Adipocyte (in vitro differentiated cells): ENCODE data around the gene SYNPO2L.
A peak's percentile ranks its signal among the peaks of the same experiment; 100 is the strongest.
"Not testable (repeated sequence)": the region's sequence is repeated elsewhere in the genome, so short reads cannot be mapped to it uniquely, and the experiment has no call there.

Experiments used
- DNase-seq: peaks from one replicate; pipeline ENCODE4 v3.0.0-alpha.2; 2015; ENCODE audit warnings: low read depth
- H3K27me3 ChIP-seq: replicated peaks from 2 replicates; pipeline ENCODE4 v1.7.0; 2013; ENCODE audit warnings: mild to moderate bottlenecking, low read length, moderate library complexity; ENCODE audit not compliant: control insufficient read depth, insufficient read depth
- H3K36me3 ChIP-seq: 2 replicates; pipeline ENCODE4 v1.7.0; 2013; ENCODE audit warnings: low read length, mild to moderate bottlenecking, moderate library complexity; ENCODE audit not compliant: control insufficient read depth, insufficient read depth, severe bottlenecking
- H3K4me1 ChIP-seq: 2 replicates; pipeline ENCODE4 v1.7.0; 2013; ENCODE audit warnings: mild to moderate bottlenecking, low read length, moderate library complexity; ENCODE audit not compliant: control insufficient read depth, insufficient read depth
- H3K4me3 ChIP-seq: 2 replicates; pipeline ENCODE4 v1.7.0; 2013; ENCODE audit warnings: mild to moderate bottlenecking, low read length, moderate library complexity
- H3K9ac ChIP-seq: 2 replicates; pipeline ENCODE4 v1.7.0; 2013; ENCODE audit warnings: mild to moderate bottlenecking, low read length, moderate library complexity
- H3K9me3 ChIP-seq: 2 replicates; pipeline ENCODE4 v1.7.0; 2013; ENCODE audit warnings: mild to moderate bottlenecking, low read length, moderate library complexity; ENCODE audit not compliant: control insufficient read depth

SYNPO2L gene

GRCh38 chr10:73629165-73629564 lies 26.7 kb downstream of the SYNPO2L start:
- DNase-seq: no peak
- no peaks in the 10 kb centered on the region for H3K36me3 ChIP-seq
- H3K4me1 ChIP-seq: peaks cover 11% of the 10 kb centered on the region
- H3K9me3 ChIP-seq: no peaks in the 10 kb centered on the region
- no peak overlapping the region for H3K4me3 ChIP-seq
- H3K9ac ChIP-seq: no peak overlapping the region
- peaks cover 3% of the 10 kb centered on the region for H3K27me3 ChIP-seq

DNA sequence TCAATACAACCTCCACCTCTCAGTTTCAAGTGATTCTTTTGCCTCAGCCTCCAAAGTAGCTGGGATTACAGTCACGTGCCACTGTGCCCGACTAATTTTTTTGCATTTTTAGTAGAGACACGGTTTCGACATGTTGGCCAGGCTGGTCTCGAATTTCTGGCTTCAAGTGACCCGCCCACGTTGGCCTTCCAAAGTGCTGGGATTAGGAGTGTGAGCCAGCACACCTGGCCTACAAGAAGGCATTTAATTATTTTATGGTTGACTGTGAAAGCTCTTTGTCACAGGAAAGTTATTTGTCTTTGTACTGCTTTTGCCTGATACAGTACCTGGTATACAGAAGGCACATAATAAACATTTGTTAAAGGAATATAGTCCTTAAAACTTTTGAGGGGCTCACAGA lies 27.4 kb downstream of the SYNPO2L start:
- DNase-seq: no peak
- Histone ChIP-seq H3K9ac (no peak overlapping the region), H3K9me3 (no peaks in the 10 kb centered on the region), H3K27me3 (no peaks in the 10 kb centered on the region), H3K36me3 (no peaks in the 10 kb centered on the region), H3K4me1 (peaks cover 11% of the 10 kb centered on the region), H3K4me3 (no peak overlapping the region)

DNA sequence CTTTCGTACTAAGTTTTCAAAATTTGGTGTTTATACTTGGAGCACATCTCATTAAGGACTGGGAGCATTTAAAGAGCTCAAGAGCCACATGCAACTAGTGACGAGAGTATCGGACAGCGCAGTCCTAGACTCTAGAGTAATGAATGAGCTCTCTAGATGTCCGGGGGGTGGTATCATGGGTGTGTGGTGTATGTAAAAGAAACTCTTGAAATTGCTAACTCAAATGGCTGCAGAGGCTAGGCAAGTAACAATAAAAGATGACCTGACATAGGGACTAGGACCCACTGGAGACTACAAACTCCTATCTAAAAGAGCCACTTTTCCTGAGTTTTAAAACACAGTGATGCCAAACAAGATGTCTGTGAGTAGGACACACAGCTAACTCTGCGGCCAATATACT lies 28.5 kb downstream of the SYNPO2L start:
- Histone ChIP-seq H3K4me1 (peaks cover 11% of the 10 kb centered on the region), H3K9me3 (no peaks in the 10 kb centered on the region), H3K9ac (no peak overlapping the region), H3K27me3 (no peaks in the 10 kb centered on the region), H3K36me3 (no peaks in the 10 kb centered on the region), H3K4me3 (no peak overlapping the region)
- DNase-seq: no peak

- no peaks in the 10 kb centered on the region for H3K36me3 ChIP-seq
- H3K4me1 ChIP-seq: peaks cover 11% of the 10 kb centered on the region
- DNase-seq: peak; percentile 100
- H3K27me3 ChIP-seq: no peaks in the 10 kb centered on the region
- no peaks in the 10 kb centered on the region for H3K9me3 ChIP-seq
- peak overlapping the region; percentile 89 for H3K9ac ChIP-seq
- peak overlapping the region; percentile 97 for H3K4me3 ChIP-seq
These were observed 29.7 kb downstream of the SYNPO2L start for GRCh38 chr10:73625884-73626752.

GRCh38 chr10:73625004-73625883 lies 30.6 kb downstream of the SYNPO2L start:
- Histone ChIP-seq H3K27me3 (no peaks in the 10 kb centered on the region), H3K9me3 (no peaks in the 10 kb centered on the region), H3K9ac (peak overlapping the region; percentile 89), H3K4me3 (peak overlapping the region; percentile 97), H3K4me1 (peaks cover 11% of the 10 kb centered on the region), H3K36me3 (no peaks in the 10 kb centered on the region)
- DNase-seq: peak; percentile 67

DNA sequence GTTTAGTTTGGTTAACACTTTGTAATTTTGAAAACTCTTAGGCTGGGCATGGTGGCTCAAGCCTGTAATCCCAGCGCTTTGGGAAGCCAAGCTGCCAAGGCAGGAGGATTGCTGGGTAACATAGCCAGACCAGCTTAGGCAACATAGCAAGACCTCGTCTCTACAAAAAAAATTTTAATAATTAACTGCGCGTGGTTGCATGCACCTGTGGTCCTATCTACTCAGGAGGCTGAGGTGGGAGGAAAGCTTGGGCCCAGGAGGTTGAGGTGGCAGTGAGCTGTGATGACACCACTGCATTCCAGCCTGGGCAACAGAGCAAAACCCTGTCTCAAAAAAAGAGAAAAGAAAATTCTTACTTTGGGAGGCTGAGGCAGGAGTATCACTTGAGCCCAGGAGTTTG lies 32.8 kb downstream of the SYNPO2L start:
- Histone ChIP-seq H3K9me3 (no peaks in the 10 kb centered on the region), H3K4me3 (no peak overlapping the region)
- no peak for DNase-seq

GRCh38 chr10:73620974-73621373 lies 34.9 kb downstream of the SYNPO2L start:
- not testable (repeated sequence) for H3K4me1 ChIP-seq, H3K9me3 ChIP-seq, H3K27me3 ChIP-seq, H3K36me3 ChIP-seq, H3K9ac ChIP-seq, H3K4me3 ChIP-seq, DNase-seq

More for the DNA sequence above, 32.8 kb downstream of the SYNPO2L start:
- Histone ChIP-seq H3K36me3 (no peaks in the 10 kb centered on the region), H3K27me3 (no peaks in the 10 kb centered on the region), H3K9ac (no peak overlapping the region), H3K4me1 (peaks cover 11% of the 10 kb centered on the region)

DNA sequence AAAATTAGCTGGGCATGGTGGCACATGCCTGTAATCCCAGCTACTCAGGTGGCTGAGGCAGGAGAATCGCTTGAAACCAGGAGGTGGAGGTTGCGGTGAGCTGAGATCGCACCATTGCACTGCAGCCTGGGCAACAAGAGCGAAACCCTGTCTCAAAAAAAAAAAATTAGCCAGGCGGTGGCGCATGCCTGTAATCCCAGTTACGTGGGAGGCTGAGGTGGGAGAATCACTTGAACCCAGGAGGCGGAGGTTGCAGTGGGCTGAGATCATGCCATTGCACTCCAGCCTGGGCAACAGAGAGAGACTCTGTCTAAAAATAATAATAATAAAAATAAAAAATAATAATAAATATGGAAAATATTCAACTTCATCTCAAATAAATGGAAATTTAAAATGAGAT lies 38.7 kb downstream of the SYNPO2L start:
- H3K9ac ChIP-seq, H3K9me3 ChIP-seq: not testable (repeated sequence)

DNA sequence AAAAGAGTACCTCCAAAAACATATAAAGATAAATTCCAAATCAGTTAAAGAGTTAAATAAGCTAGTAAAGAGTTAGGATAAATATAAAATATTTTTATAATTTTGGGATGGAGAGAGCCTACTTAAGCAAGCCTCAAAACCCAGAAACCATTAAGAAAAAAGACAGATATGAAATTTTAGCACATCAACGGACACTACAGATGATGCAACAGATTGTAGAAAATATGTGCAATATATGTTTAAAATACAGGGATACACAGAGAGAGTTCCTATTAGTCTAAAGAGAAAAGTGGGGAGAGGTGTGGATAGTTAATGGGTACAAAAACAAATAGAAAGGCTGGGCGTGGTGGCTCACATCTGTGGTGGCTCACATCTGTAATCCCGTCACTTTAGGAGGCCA lies 41.1 kb downstream of the SYNPO2L start:
- no peaks in the 10 kb centered on the region for H3K4me1 ChIP-seq
- no peak for DNase-seq
- no peaks in the 10 kb centered on the region for H3K9me3 ChIP-seq
- no peaks in the 10 kb centered on the region for H3K36me3 ChIP-seq
- H3K4me3 ChIP-seq: no peak overlapping the region
- H3K9ac ChIP-seq: no peak overlapping the region
- no peaks in the 10 kb centered on the region for H3K27me3 ChIP-seq

More for the DNA sequence above, 38.7 kb downstream of the SYNPO2L start:
- not testable (repeated sequence) for H3K4me1 ChIP-seq, H3K4me3 ChIP-seq, H3K36me3 ChIP-seq, DNase-seq, H3K27me3 ChIP-seq

- DNase-seq: no peak
- Histone ChIP-seq H3K27me3 (no peaks in the 10 kb centered on the region), H3K4me1 (no peaks in the 10 kb centered on the region), H3K9ac (no peak overlapping the region), H3K4me3 (no peak overlapping the region), H3K36me3 (no peaks in the 10 kb centered on the region), H3K9me3 (no peaks in the 10 kb centered on the region)
These were observed 46.7 kb downstream of the SYNPO2L start for GRCh38 chr10:73609116-73609515.

DNA sequence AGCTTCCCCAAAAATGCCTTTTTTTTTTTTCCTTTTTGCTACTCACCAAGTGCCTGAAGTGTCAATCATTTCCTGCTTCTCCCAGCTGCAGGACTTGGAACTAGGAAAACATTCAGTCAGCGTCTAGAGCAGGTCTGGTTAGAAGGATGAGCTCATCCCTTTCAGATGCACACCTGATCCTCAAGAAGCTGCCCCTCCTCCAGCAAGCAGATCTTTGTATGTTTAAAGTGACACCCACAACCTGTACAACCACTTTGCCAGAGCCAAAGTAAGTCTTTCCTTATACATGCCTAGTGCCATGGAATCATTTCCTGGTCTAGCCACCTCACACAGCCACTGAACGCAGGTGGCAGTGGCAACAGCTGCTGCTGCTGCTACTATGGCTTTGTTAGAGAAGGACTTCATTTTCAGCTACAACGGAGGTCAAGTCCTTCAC lies 54.3 kb downstream of the SYNPO2L start:
- Histone ChIP-seq H3K4me1 (no peaks in the 10 kb centered on the region), H3K27me3 (no peaks in the 10 kb centered on the region), H3K9me3 (no peaks in the 10 kb centered on the region), H3K36me3 (no peaks in the 10 kb centered on the region), H3K9ac (no peak overlapping the region), H3K4me3 (no peak overlapping the region)
- no peak for DNase-seq
